Measurements from ENCODE around the gene GPC6. TPM values are rescaled to one million over a fixed set of nuclear protein-coding genes. Genes with fewer than 3 reads are reported as not detected.

GPC6 gene
- total and polyA plus RNA-seq, 4 donors, result 5.9 to 29.1 (median 18.2) TPM

DNA sequence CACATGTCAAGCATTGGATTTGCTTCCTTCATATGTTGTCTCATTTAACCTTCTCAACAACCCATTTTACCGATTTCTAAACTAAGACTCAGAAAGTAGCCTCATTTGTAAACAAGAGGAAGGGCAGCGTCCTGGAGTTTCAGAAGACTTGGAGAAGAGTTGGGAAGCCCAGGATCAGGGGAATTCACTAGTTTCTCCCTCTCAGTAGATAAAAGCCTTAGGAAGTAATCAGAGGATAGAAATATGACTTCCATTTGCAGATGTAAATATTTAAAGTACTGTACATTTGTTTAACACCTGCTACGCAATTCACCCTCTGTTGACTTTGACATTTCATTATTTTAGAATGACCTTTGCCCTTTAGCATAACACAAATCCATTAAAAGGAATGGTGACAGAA is 1036.4 kb downstream of the GPC6 start (continued):
- TF ChIP-seq GABPA (IDR thresholded peaks at IDR 0.05 in 1 of 2, conservative IDR thresholded peaks at IDR 0.05 in 1 of 2) (no peak), HNF4G (IDR thresholded peaks at IDR 0.05) (no peak)

DNA sequence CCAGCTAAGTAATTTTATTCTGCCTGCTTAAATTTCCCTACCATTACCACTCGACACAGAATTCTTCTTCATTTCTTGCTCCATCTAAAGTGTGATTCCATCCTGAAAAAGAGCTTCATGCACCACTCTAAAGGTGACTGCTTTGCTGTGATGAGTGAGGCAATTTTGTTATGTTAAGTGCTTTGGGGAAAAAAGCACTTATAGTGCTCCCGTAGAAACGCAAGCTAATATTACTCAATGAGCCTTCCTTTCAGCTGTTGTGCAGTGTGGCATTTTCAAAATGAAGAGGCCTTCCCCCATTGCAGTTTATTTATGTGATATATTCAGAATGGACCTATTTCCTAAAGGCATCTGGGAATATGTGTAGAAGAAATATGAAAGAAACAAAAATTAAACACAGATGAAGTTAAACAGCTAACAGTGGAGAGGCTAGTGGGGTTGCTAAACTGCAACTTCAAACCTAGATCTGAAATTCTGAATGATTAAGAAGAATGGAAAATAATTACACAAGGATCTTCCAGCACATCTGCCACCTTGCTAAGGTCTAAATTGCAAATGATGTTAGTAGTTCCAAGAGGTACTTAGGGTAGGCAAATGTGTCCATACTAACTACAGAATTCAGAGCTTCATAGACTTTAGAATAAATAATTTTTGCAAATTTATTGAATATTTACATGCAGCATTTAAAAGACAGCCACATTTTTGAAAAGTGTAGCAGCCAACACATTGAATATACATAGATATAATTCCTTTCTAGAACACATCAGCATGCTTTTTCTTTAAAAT is 1041.2 kb downstream of the GPC6 start:
- no peak overlapping the region for H3K9ac ChIP-seq (ENCODE audit: low read depth in 1 of 2, low read length in 2 of 2)
- no peak overlapping the region for H3K27ac ChIP-seq (ENCODE audit: low read depth in 1 of 2, low read length in 2 of 2)
- no peaks in the 10 kb centered on the region for H3K4me1 ChIP-seq (ENCODE audit: control insufficient read depth in 4 of 4, insufficient read depth in 4 of 4, low read length in 3 of 4)
- no peaks in the 10 kb centered on the region for H3K36me3 ChIP-seq (ENCODE audit: control insufficient read depth in 4 of 4, insufficient read depth in 3 of 4, low read depth in 1 of 4, low read length in 3 of 4)
- TF ChIP-seq RAD21 (IDR thresholded peaks at IDR 0.05) (no peak), FOXA2 (IDR thresholded peaks at IDR 0.05) (no peak), GABPA (IDR thresholded peaks at IDR 0.05 in 1 of 2, conservative IDR thresholded peaks at IDR 0.05 in 1 of 2) (no peak), RXRA (IDR thresholded peaks at IDR 0.05) (no peak), YY1 (IDR thresholded peaks at IDR 0.05) (no peak), EGR1 (IDR thresholded peaks at IDR 0.05; ENCODE audit: low read depth in 2 of 2) (no peak), TAF1 (conservative IDR thresholded peaks at IDR 0.05) (no peak), JUND (IDR thresholded peaks at IDR 0.05) (no peak), FOXA1 (IDR thresholded peaks at IDR 0.05) (no peak), NR2F2 (IDR thresholded peaks at IDR 0.05) (no peak), HNF4A (conservative IDR thresholded peaks at IDR 0.05) (no peak), HNF4G (IDR thresholded peaks at IDR 0.05) (no peak), SP1 (IDR thresholded peaks at IDR 0.05) (no peak)
- TF ChIP-seq, protein P1, sequence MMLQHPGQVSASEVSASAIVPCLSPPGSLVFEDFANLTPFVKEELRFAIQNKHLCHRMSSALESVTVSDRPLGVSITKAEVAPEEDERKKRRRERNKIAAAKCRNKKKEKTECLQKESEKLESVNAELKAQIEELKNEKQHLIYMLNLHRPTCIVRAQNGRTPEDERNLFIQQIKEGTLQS (IDR thresholded peaks at IDR 0.05), result no peak
- TF ChIP-seq, protein P2, sequence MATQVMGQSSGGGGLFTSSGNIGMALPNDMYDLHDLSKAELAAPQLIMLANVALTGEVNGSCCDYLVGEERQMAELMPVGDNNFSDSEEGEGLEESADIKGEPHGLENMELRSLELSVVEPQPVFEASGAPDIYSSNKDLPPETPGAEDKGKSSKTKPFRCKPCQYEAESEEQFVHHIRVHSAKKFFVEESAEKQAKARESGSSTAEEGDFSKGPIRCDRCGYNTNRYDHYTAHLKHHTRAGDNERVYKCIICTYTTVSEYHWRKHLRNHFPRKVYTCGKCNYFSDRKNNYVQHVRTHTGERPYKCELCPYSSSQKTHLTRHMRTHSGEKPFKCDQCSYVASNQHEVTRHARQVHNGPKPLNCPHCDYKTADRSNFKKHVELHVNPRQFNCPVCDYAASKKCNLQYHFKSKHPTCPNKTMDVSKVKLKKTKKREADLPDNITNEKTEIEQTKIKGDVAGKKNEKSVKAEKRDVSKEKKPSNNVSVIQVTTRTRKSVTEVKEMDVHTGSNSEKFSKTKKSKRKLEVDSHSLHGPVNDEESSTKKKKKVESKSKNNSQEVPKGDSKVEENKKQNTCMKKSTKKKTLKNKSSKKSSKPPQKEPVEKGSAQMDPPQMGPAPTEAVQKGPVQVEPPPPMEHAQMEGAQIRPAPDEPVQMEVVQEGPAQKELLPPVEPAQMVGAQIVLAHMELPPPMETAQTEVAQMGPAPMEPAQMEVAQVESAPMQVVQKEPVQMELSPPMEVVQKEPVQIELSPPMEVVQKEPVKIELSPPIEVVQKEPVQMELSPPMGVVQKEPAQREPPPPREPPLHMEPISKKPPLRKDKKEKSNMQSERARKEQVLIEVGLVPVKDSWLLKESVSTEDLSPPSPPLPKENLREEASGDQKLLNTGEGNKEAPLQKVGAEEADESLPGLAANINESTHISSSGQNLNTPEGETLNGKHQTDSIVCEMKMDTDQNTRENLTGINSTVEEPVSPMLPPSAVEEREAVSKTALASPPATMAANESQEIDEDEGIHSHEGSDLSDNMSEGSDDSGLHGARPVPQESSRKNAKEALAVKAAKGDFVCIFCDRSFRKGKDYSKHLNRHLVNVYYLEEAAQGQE (IDR thresholded peaks at IDR 0.05), result no peak
- TF ChIP-seq, protein P3, sequence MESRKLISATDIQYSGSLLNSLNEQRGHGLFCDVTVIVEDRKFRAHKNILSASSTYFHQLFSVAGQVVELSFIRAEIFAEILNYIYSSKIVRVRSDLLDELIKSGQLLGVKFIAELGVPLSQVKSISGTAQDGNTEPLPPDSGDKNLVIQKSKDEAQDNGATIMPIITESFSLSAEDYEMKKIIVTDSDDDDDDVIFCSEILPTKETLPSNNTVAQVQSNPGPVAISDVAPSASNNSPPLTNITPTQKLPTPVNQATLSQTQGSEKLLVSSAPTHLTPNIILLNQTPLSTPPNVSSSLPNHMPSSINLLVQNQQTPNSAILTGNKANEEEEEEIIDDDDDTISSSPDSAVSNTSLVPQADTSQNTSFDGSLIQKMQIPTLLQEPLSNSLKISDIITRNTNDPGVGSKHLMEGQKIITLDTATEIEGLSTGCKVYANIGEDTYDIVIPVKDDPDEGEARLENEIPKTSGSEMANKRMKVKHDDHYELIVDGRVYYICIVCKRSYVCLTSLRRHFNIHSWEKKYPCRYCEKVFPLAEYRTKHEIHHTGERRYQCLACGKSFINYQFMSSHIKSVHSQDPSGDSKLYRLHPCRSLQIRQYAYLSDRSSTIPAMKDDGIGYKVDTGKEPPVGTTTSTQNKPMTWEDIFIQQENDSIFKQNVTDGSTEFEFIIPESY (IDR thresholded peaks at IDR 0.05), result no peak
- TF ChIP-seq, protein P4, sequence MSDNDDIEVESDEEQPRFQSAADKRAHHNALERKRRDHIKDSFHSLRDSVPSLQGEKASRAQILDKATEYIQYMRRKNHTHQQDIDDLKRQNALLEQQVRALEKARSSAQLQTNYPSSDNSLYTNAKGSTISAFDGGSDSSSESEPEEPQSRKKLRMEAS (IDR thresholded peaks at IDR 0.05), result no peak
- TF ChIP-seq, protein P5, sequence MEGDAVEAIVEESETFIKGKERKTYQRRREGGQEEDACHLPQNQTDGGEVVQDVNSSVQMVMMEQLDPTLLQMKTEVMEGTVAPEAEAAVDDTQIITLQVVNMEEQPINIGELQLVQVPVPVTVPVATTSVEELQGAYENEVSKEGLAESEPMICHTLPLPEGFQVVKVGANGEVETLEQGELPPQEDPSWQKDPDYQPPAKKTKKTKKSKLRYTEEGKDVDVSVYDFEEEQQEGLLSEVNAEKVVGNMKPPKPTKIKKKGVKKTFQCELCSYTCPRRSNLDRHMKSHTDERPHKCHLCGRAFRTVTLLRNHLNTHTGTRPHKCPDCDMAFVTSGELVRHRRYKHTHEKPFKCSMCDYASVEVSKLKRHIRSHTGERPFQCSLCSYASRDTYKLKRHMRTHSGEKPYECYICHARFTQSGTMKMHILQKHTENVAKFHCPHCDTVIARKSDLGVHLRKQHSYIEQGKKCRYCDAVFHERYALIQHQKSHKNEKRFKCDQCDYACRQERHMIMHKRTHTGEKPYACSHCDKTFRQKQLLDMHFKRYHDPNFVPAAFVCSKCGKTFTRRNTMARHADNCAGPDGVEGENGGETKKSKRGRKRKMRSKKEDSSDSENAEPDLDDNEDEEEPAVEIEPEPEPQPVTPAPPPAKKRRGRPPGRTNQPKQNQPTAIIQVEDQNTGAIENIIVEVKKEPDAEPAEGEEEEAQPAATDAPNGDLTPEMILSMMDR (IDR thresholded peaks at IDR 0.05; ENCODE audit: low read depth, low read length, missing input control), result no peak
- DNase-seq (ENCODE audit: low spot score), result no peak
- WGBS, result 91% methylated on average over 3 of the region's 3 CpGs
- no peak overlapping the region for H3K4me3 ChIP-seq (ENCODE audit: low read depth in 1 of 3, low read length in 3 of 3)
- H3K9me3 ChIP-seq (ENCODE audit: control insufficient read depth in 4 of 4, low read length in 3 of 4), result no peaks in the 10 kb centered on the region
- no peaks in the 10 kb centered on the region for H3K27me3 ChIP-seq (ENCODE audit: control insufficient read depth in 4 of 4, insufficient read depth in 4 of 4, low read length in 3 of 4)

All from liver (tissue), 9 donors.